HG03432 (cell line): ENCODE results near the gene PRKCE.

Experiments used
- ATAC-seq: cut with Tn5 transposase; IDR thresholded peaks from one replicate; pipeline ENCODE4 v1.9.1; 2021; ENCODE audit warnings: mild to moderate bottlenecking, moderate library complexity; ENCODE audit not compliant: unreplicated experiment

Gene PRKCE

GRCh38 chr2:46151577-46151976 is 500.1 kb downstream of the PRKCE start:
- ATAC-seq, result no peak

- ATAC-seq, result no peak
These were observed 502.7 kb downstream of the PRKCE start for GRCh38 chr2:46153996-46154753.

GRCh38 chr2:46157072-46157965 is 505.8 kb downstream of the PRKCE start:
- no peak for ATAC-seq

GRCh38 chr2:46157966-46158310 is 506.5 kb downstream of the PRKCE start:
- ATAC-seq, result no peak

- no peak for ATAC-seq
These were observed 507.2 kb downstream of the PRKCE start for GRCh38 chr2:46158661-46159060.

GRCh38 chr2:46160326-46160725 is 508.9 kb downstream of the PRKCE start:
- no peak for ATAC-seq

GRCh38 chr2:46161315-46161714 is 509.8 kb downstream of the PRKCE start:
- no peak for ATAC-seq

GRCh38 chr2:46161911-46162310 is 510.4 kb downstream of the PRKCE start:
- no peak for ATAC-seq

- no peak for ATAC-seq
These were observed 511.0 kb downstream of the PRKCE start for GRCh38 chr2:46162329-46163097.

- no peak for ATAC-seq
These were observed 511.6 kb downstream of the PRKCE start for GRCh38 chr2:46163098-46163430.

- ATAC-seq, result no peak
These were observed 512.5 kb downstream of the PRKCE start for GRCh38 chr2:46163804-46164528.

- no peak for ATAC-seq
These were observed 513.2 kb downstream of the PRKCE start for GRCh38 chr2:46164529-46165301.

GRCh38 chr2:46165916-46166315 is 514.4 kb downstream of the PRKCE start:
- ATAC-seq, result no peak

GRCh38 chr2:46167406-46167805 is 515.9 kb downstream of the PRKCE start:
- no peak for ATAC-seq

GRCh38 chr2:46167924-46168323 is 516.4 kb downstream of the PRKCE start:
- ATAC-seq, result no peak

- no peak for ATAC-seq
These were observed 518.0 kb downstream of the PRKCE start for GRCh38 chr2:46169467-46169866.

GRCh38 chr2:46170026-46170425 is 518.6 kb downstream of the PRKCE start:
- ATAC-seq, result no peak

- ATAC-seq, result no peak
These were observed 519.3 kb downstream of the PRKCE start for GRCh38 chr2:46170611-46171350.

GRCh38 chr2:46171411-46171953 is 520.0 kb downstream of the PRKCE start:
- no peak for ATAC-seq
